Measurements from ENCODE around the gene SPG7. TPM values are rescaled to one million over a fixed set of nuclear protein-coding genes. Genes with fewer than 3 reads are reported as not detected.

SPG7 gene
- total and polyA plus RNA-seq, 9 of the 15 experiments (the other 6 are each of a cell fraction or from before 2014, with no cell fraction given): 5.8 to 89.1 (median 49.4) TPM

DNA sequence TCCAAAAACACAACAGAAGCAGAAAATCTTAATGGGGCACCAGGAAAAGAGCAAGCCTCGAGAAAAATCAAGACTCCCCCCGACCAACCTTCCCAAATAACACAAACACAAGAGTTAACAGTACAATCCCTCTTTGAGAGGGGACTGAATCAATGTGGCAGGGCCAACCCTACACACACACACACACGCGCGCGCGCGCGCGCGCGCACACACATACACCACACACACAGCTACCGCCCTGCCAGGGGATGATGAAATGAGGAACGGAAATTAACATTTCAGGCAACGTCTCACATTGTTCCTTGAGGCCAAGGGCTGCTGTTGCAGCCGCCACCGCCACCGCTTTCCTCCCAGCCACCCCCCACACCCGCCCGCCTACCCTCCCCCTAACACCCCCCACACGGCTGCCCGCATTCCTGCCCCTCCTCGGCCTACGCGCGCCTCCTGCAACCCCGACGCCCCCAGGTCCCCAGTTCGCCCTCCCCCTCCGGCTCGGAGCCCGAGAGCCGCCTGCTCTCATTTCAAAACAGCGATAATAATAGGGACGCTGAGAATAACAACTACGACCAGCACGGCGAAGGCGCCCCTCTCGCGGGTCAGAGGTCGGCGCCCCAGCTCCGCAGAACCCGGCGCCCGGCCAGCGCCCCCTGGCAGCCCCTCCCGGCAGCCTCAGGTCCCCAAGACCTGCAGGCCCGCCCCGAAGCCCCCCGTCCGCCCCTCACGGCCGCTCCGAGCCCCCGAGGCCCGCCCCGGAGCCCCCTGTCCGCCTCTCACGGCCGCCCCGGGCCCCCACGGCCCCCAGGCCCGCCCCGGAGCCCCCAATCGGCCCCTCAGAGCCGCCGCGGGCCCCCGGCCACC, 18.9 kb upstream of the SPG7 start (continued):
- TF ChIP-seq SMAD4 (CRISPR knock-in tag; conservative IDR thresholded peaks at IDR 0.05) (peak; percentile 53; the same call in 1 of the 2 replicates), SPI1 (IDR thresholded peaks at IDR 0.05; ENCODE audit: borderline replicate concordance, low read depth, low read length) (peak; percentile 54), FOXJ2 (tag; IDR thresholded peaks at IDR 0.05) (no peak), ZNF76 (CRISPR knock-in tag; IDR thresholded peaks at IDR 0.05; ENCODE audit: borderline replicate concordance) (no peak), ASH1L (IDR thresholded peaks at IDR 0.05; ENCODE audit: borderline replicate concordance, low read depth, partially characterized antibody) (peak; percentile 22), UBTF (IDR thresholded peaks at IDR 0.05; ENCODE audit: borderline replicate concordance in 1 of 2, low read depth in 2 of 2, low read length in 2 of 2) (0 out of 4 replicates have a peak, but pooled peaks of 1 of the 2 experiments have one; percentile 30), ARID4B (CRISPR knock-in tag; IDR thresholded peaks at IDR 0.05) (peak; percentile 58; the same call in 1 of the 2 replicates), ETV1 (tag; conservative IDR thresholded peaks at IDR 0.05; ENCODE audit: low read depth) (peak; percentile 75)
- TF ChIP-seq, protein P1, sequence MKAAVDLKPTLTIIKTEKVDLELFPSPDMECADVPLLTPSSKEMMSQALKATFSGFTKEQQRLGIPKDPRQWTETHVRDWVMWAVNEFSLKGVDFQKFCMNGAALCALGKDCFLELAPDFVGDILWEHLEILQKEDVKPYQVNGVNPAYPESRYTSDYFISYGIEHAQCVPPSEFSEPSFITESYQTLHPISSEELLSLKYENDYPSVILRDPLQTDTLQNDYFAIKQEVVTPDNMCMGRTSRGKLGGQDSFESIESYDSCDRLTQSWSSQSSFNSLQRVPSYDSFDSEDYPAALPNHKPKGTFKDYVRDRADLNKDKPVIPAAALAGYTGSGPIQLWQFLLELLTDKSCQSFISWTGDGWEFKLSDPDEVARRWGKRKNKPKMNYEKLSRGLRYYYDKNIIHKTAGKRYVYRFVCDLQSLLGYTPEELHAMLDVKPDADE (conservative IDR thresholded peaks at IDR 0.05; ENCODE audit: control insufficient read depth, low read depth, low read length): peak; percentile 44; the same call in 1 of the 2 replicates
- TF ChIP-seq, protein P2, sequence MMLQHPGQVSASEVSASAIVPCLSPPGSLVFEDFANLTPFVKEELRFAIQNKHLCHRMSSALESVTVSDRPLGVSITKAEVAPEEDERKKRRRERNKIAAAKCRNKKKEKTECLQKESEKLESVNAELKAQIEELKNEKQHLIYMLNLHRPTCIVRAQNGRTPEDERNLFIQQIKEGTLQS (IDR thresholded peaks at IDR 0.05): peak; percentile 95
- TF ChIP-seq, protein P2 (CRISPR knock-in tag; conservative IDR thresholded peaks at IDR 0.05): no peak
- TF ChIP-seq, protein P3, sequence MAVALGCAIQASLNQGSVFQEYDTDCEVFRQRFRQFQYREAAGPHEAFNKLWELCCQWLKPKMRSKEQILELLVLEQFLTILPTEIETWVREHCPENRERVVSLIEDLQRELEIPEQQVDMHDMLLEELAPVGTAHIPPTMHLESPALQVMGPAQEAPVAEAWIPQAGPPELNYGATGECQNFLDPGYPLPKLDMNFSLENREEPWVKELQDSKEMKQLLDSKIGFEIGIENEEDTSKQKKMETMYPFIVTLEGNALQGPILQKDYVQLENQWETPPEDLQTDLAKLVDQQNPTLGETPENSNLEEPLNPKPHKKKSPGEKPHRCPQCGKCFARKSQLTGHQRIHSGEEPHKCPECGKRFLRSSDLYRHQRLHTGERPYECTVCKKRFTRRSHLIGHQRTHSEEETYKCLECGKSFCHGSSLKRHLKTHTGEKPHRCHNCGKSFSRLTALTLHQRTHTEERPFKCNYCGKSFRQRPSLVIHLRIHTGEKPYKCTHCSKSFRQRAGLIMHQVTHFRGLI (CRISPR knock-in tag; IDR thresholded peaks at IDR 0.05): no peak
- TF ChIP-seq, protein P4, sequence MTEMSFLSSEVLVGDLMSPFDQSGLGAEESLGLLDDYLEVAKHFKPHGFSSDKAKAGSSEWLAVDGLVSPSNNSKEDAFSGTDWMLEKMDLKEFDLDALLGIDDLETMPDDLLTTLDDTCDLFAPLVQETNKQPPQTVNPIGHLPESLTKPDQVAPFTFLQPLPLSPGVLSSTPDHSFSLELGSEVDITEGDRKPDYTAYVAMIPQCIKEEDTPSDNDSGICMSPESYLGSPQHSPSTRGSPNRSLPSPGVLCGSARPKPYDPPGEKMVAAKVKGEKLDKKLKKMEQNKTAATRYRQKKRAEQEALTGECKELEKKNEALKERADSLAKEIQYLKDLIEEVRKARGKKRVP (CRISPR knock-in tag; IDR thresholded peaks at IDR 0.05): peak; percentile 93
